H9 (cell line): ENCODE measurements around the gene PCNX2. TPM values are rescaled to one million over a fixed set of nuclear protein-coding genes. Genes with fewer than 3 reads are reported as not detected.

Experiments
- DNase-seq: peaks from one replicate; pipeline ENCODE4 v3.0.0-alpha.2; 2017
- H2AFZ ChIP-seq: one replicate; pipeline ENCODE4 v1.6.1; 2013; ENCODE audit warnings: mild to moderate bottlenecking, low read length, control low read depth, moderate library complexity
- H2AK5ac ChIP-seq: 2 replicates; pipeline ENCODE4 v1.6.1; 2013; ENCODE audit warnings: low read length, control low read depth, mixed read lengths; ENCODE audit not compliant: insufficient read length
- H2BK120ac ChIP-seq: one replicate; pipeline ENCODE4 v1.6.1; 2013; ENCODE audit warnings: low read depth, mild to moderate bottlenecking, low read length, control low read depth, inconsistent platforms; ENCODE audit not compliant: poor library complexity, severe bottlenecking
- H2BK12ac ChIP-seq: 2 replicates; pipeline ENCODE4 v1.6.1; 2013; ENCODE audit warnings: low read length, control low read depth, mixed read lengths, low read depth; ENCODE audit not compliant: insufficient read length
- H2BK15ac ChIP-seq: 2 replicates; pipeline ENCODE4 v1.6.1; 2013; ENCODE audit warnings: low read depth, low read length, control low read depth
- H2BK20ac ChIP-seq: one replicate; pipeline ENCODE4 v1.6.1; 2013; ENCODE audit warnings: low read depth, mild to moderate bottlenecking, low read length, control low read depth, inconsistent platforms; ENCODE audit not compliant: poor library complexity, severe bottlenecking
- H2BK5ac ChIP-seq: 2 replicates; pipeline ENCODE4 v1.6.1; 2013; ENCODE audit warnings: low read length, control low read depth, mixed read lengths; ENCODE audit not compliant: insufficient read length
- H3K14ac ChIP-seq: 2 replicates; pipeline ENCODE4 v1.6.1; 2013; ENCODE audit warnings: low read length, control low read depth; ENCODE audit not compliant: insufficient read depth
- H3K18ac ChIP-seq: 2 replicates; pipeline ENCODE4 v1.6.1; 2013; ENCODE audit warnings: low read depth, mild to moderate bottlenecking, mixed read lengths, low read length, control low read depth; ENCODE audit not compliant: insufficient read length
- H3K23ac ChIP-seq: 2 replicates; pipeline ENCODE4 v1.6.1; 2013; ENCODE audit warnings: low read length, control low read depth, mixed read lengths, low read depth; ENCODE audit not compliant: insufficient read length
- H3K23me2 ChIP-seq: 2 replicates; pipeline ENCODE4 v1.6.1; 2013; ENCODE audit warnings: low read depth, mild to moderate bottlenecking, mixed read lengths, low read length, control low read depth; ENCODE audit not compliant: insufficient read length, poor library complexity, severe bottlenecking
- H3K27ac ChIP-seq: 2 replicates; pipeline ENCODE4 v1.5.1; 2013; ENCODE audit warnings: low read length, control low read depth, mixed read lengths, low read depth; ENCODE audit not compliant: insufficient read length
- H3K27me3 ChIP-seq: 2 replicates; pipeline ENCODE4 v1.6.1; 2013; ENCODE audit warnings: low read length, control low read depth, inconsistent platforms; ENCODE audit not compliant: insufficient read depth
- H3K4ac ChIP-seq: 2 replicates; pipeline ENCODE4 v1.6.1; 2013; ENCODE audit warnings: low read depth, mild to moderate bottlenecking, control low read depth, inconsistent platforms, low read length, moderate library complexity
- H3K4me1 ChIP-seq: 2 replicates; pipeline ENCODE4 v1.6.1; 2013; ENCODE audit warnings: low read length, control low read depth, inconsistent platforms; ENCODE audit not compliant: insufficient read depth
- H3K4me2 ChIP-seq: 2 replicates; pipeline ENCODE4 v1.6.1; 2013; ENCODE audit warnings: low read length, control low read depth, mixed read lengths; ENCODE audit not compliant: insufficient read length, insufficient read depth
- H3K56ac ChIP-seq: 2 replicates; pipeline ENCODE4 v1.6.1; 2013; ENCODE audit warnings: low read depth, mild to moderate bottlenecking, mixed read lengths, low read length, control low read depth; ENCODE audit not compliant: insufficient read length
- H3K79me1 ChIP-seq: 2 replicates; pipeline ENCODE4 v1.6.1; 2013; ENCODE audit warnings: low read depth, mild to moderate bottlenecking, moderate library complexity, low read length, control low read depth, inconsistent platforms; ENCODE audit not compliant: insufficient read depth, poor library complexity, severe bottlenecking
- H3K79me2 ChIP-seq: 2 replicates; pipeline ENCODE4 v1.6.1; 2013; ENCODE audit warnings: low read length, control low read depth, inconsistent platforms; ENCODE audit not compliant: insufficient read depth
- H3K9ac ChIP-seq: 2 replicates; pipeline ENCODE4 v1.6.1; 2013; ENCODE audit warnings: low read length, control low read depth, mixed read lengths; ENCODE audit not compliant: insufficient read length; ENCODE audit errors: extremely low read depth
- H3K9me3 ChIP-seq: one replicate; pipeline ENCODE4 v1.6.1; 2013; ENCODE audit warnings: low read depth, low read length, inconsistent platforms; ENCODE audit not compliant: control insufficient read depth
- H3T11ph ChIP-seq: one replicate; pipeline ENCODE4 v1.6.1; 2013; ENCODE audit warnings: mild to moderate bottlenecking, low read length, control low read depth, inconsistent platforms
- H4K20me1 ChIP-seq: one replicate; pipeline ENCODE4 v1.6.1; 2013; ENCODE audit not compliant: control insufficient read depth, insufficient read length, insufficient read depth
- H4K5ac ChIP-seq: 2 replicates; pipeline ENCODE4 v1.6.1; 2013; ENCODE audit warnings: low read depth, mild to moderate bottlenecking, mixed read lengths, low read length, control low read depth; ENCODE audit not compliant: insufficient read length
- H4K8ac ChIP-seq: replicated peaks from 2 replicates; pipeline ENCODE4 v1.6.1; 2013; ENCODE audit warnings: low read length, control low read depth, mixed read lengths, low read depth; ENCODE audit not compliant: insufficient read length
- H4K91ac ChIP-seq: 2 replicates; pipeline ENCODE4 v1.6.1; 2013; ENCODE audit warnings: low read depth, mild to moderate bottlenecking, moderate library complexity, mixed read lengths, low read length, control low read depth; ENCODE audit not compliant: insufficient read length
- H3K27ac Mint-ChIP-seq, 3 experiments: 2 replicates in 2 of 3; 3 replicates in 1 of 3; pipeline ENCODE4 v1.8.0; 2020 to 2021; ENCODE audit warnings: mixed read lengths in 3 of 3, mild to moderate bottlenecking in 1 of 3, moderate library complexity in 1 of 3
- H3K27me3 Mint-ChIP-seq: 2 replicates; pipeline ENCODE4 v1.8.0; 2021; ENCODE audit warnings: low read depth, mild to moderate bottlenecking, moderate library complexity, mixed read lengths
- H3K36me3 Mint-ChIP-seq, 3 experiments: 2 replicates in 2 of 3; 3 replicates in 1 of 3; pipeline ENCODE4 v1.8.0; 2020 to 2021; ENCODE audit warnings: low read depth in 3 of 3, mixed read lengths in 3 of 3; ENCODE audit not compliant: insufficient read depth in 1 of 3
- H3K4me1 Mint-ChIP-seq, 2 experiments: 2 replicates each; pipeline ENCODE4 v1.8.0; 2020; ENCODE audit warnings: mixed read lengths in 2 of 2
- H3K4me3 Mint-ChIP-seq, 2 experiments: 2 replicates in 1 of 2; 3 replicates in 1 of 2; pipeline ENCODE4 v1.8.0; 2020 to 2021; ENCODE audit warnings: mild to moderate bottlenecking in 2 of 2, mixed read lengths in 2 of 2, moderate library complexity in 1 of 2
- H3K9me3 Mint-ChIP-seq, 2 experiments: 2 replicates in 1 of 2; 3 replicates in 1 of 2; pipeline ENCODE4 v1.8.0; 2020; ENCODE audit warnings: mild to moderate bottlenecking in 2 of 2, mixed read lengths in 2 of 2, moderate library complexity in 1 of 2
- WGBS: extraction: QIAGEN DNeasy Blood & Tissue Kit; methylation state at CpG from one replicate; pipeline ENCODE4 v1.1.7; 2013; ENCODE audit warnings: missing lambda C conversion rate, low lambda C conversion rate, mixed read lengths; ENCODE audit not compliant: insufficient read length; ENCODE audit errors: extremely low coverage; 5-methylcytosine and 5-hydroxymethylcytosine counted together
- total RNA-seq: library from RNA; stranded (reverse); gene quantifications from 2 replicates; pipeline ENCODE4 v1.2.1, GENCODE V29; 2021
- TF ChIP-seq, protein P1 (sequence below): fragments of 200-600 bp; sonication (generic); conservative IDR thresholded peaks from 3 replicates; pipeline ENCODE4 v1.8.0; 2021; ENCODE audit warnings: antibody characterized with exemption, mild to moderate bottlenecking

The PCNX2 gene
- total RNA-seq, 1 experiment from 2014 or later = 45.1 TPM

DNA sequence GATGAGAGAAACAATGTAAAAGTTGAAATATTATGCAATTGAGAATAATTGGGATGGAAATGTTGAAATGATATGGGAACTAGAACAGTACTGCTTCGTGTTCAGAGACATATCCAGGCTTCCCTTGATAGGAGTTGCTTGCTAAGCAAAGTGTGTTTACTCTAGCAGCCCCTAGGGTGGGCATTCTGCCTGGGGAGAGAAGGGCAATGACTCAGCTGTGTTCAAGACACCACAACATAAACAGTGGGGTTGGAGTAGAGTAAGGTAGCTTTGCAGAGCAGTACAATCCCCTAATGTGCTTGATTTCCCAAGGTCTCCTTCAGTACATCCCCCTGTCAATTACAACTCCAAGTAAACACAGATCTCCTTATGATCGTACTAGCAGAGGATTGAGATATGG lies 4.8 kb upstream of the PCNX2 start:
- Histone ChIP-seq H2BK5ac (no peak overlapping the region), H3K4me1 (peaks cover 3% of the 10 kb centered on the region; the same call in 1 of the 2 replicates), H3K27me3 (no peaks in the 10 kb centered on the region), H2BK15ac (no peak overlapping the region), H2AFZ (no peak overlapping the region), H3K27ac (no peak overlapping the region), H3K4ac (no peak overlapping the region), H3K14ac (no peak overlapping the region), H3K18ac (no peak overlapping the region), H3T11ph (no peak overlapping the region), H3K79me2 (no peaks in the 10 kb centered on the region; the same call in 1 of the 2 replicates), H4K5ac (no peak overlapping the region), H3K56ac (no peak overlapping the region), H3K4me2 (no peak overlapping the region), H3K9me3 (no peaks in the 10 kb centered on the region), H2BK20ac (no peak overlapping the region), H4K20me1 (no peaks in the 10 kb centered on the region), H3K79me1 (no peaks in the 10 kb centered on the region), H3K9ac (no peak overlapping the region), H3K23me2 (no peaks in the 10 kb centered on the region), H2AK5ac (no peak overlapping the region), H4K8ac (no peak overlapping the region), H2BK120ac (no peak overlapping the region), H4K91ac (no peak overlapping the region), H2BK12ac (no peak overlapping the region), H3K23ac (no peak overlapping the region)
- peak overlapping the region in 1 of 3 experiments; percentile 82; a peak in 1 of 7 replicates for H3K27ac Mint-ChIP-seq
- H3K36me3 Mint-ChIP-seq = peaks cover 0 to 2% (median 0%) of the 10 kb centered on the region in 3 experiments; a peak in 3 of 7 replicates
- TF ChIP-seq, protein P1, sequence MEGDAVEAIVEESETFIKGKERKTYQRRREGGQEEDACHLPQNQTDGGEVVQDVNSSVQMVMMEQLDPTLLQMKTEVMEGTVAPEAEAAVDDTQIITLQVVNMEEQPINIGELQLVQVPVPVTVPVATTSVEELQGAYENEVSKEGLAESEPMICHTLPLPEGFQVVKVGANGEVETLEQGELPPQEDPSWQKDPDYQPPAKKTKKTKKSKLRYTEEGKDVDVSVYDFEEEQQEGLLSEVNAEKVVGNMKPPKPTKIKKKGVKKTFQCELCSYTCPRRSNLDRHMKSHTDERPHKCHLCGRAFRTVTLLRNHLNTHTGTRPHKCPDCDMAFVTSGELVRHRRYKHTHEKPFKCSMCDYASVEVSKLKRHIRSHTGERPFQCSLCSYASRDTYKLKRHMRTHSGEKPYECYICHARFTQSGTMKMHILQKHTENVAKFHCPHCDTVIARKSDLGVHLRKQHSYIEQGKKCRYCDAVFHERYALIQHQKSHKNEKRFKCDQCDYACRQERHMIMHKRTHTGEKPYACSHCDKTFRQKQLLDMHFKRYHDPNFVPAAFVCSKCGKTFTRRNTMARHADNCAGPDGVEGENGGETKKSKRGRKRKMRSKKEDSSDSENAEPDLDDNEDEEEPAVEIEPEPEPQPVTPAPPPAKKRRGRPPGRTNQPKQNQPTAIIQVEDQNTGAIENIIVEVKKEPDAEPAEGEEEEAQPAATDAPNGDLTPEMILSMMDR = no peak
- no peak for DNase-seq
- WGBS = no CpG with 5 or more reads among the region's 2 CpGs
- H3K4me1 Mint-ChIP-seq = peaks cover 11 to 16% of the 10 kb centered on the region in 2 experiments
- peaks cover 3 to 7% of the 10 kb centered on the region in 2 experiments; a peak in 3 of 5 replicates for H3K9me3 Mint-ChIP-seq
- H3K4me3 Mint-ChIP-seq = no peak overlapping the region
- H3K27me3 Mint-ChIP-seq = no peaks in the 10 kb centered on the region
